Stomach (tissue), 9 donors: ENCODE measurements around the gene TPO. TPM values are rescaled to one million over a fixed set of nuclear protein-coding genes. Genes with fewer than 3 reads are reported as not detected.

Experiments
- DNase-seq, 2 donors: peaks; one replicate each; pipeline versions ENCODE4 v3.0.0 to v3.0.0-alpha.2; 2013 to 2019
- H3K27ac ChIP-seq, 5 donors: fragments of 200-600 bp in 4 of 5; sonication (generic) in 4 of 5; one replicate each; pipeline ENCODE4 v1.5.1; 2013 to 2019; ENCODE audit warnings: mild to moderate bottlenecking in 1 of 5, moderate library complexity in 1 of 5
- H3K27me3 ChIP-seq, 3 donors: fragments of 200-600 bp; sonication (generic); one replicate each; pipeline ENCODE4 v1.5.1; 2017 to 2019; ENCODE audit warnings: mixed run types in 1 of 3
- H3K36me3 ChIP-seq, 4 donors: fragments of 200-600 bp; sonication (generic); 1 replicate in 3 of 4; 2 replicates in 1 of 4; pipeline ENCODE4 v1.5.1; 2016 to 2019
- H3K4me1 ChIP-seq, 4 donors: fragments of 200-600 bp; sonication (generic); one replicate each; pipeline ENCODE4 v1.5.1; 2016 to 2019
- H3K4me3 ChIP-seq, 4 donors: fragments of 200-600 bp; sonication (generic) in 3 of 4; one replicate each; pipeline ENCODE4 v1.5.1; 2016 to 2019; ENCODE audit warnings: mild to moderate bottlenecking in 1 of 4
- H3K9me3 ChIP-seq, 4 donors: fragments of 200-600 bp; sonication (generic); one replicate each; pipeline ENCODE4 v1.5.1; 2016 to 2019
- EP300 ChIP-seq: sonication (generic); formaldehyde crosslinking; IDR thresholded peaks from one replicate; pipeline ENCODE4 v1.6.1; 2017; ENCODE audit warnings: antibody characterized with exemption
- POLR2A ChIP-seq, 4 donors: fragments of 450-650 bp; IDR thresholded peaks; one replicate each; pipeline ENCODE4 v1.6.1; 2016; ENCODE audit warnings: antibody characterized with exemption in 4 of 4, control low read depth in 2 of 4, mild to moderate bottlenecking in 1 of 4, moderate library complexity in 1 of 4
- POLR2AphosphoS5 ChIP-seq, 3 donors: sonication (generic); formaldehyde crosslinking; IDR thresholded peaks; one replicate each; pipeline ENCODE4 v1.6.1; 2016; ENCODE audit warnings: antibody characterized with exemption in 3 of 3
- WGBS, 5 donors: extraction: QIAGEN DNeasy Blood & Tissue Kit in 3 of 5; methylation state at CpG; one replicate each; pipeline versions ENCODE4 v1.1.5 to v1.1.7; 2013 to 2018; 5-methylcytosine and 5-hydroxymethylcytosine counted together
- intact Hi-C: fragments of 100-400 bp; cut with DNase I; formaldehyde crosslinking; loops from one replicate; pipeline ENCODE4 v1.15.1; 2023; ENCODE audit warnings: low total_unique reads
- polyA plus RNA-seq, 3 donors: library from polyadenylated mRNA; stranded (reverse); fragments of 200-250 nt; gene quantifications; one replicate each; pipeline ENCODE4 v1.2.3, GENCODE V29; 2013
- total RNA-seq, 5 donors: library from RNA; depleted of rRNA; stranded (reverse); fragments of >200 nt; gene quantifications; one replicate each; pipeline versions ENCODE4 v1.1.0 to v1.2.3, GENCODE V29; 2014 to 2016
- TF ChIP-seq, protein P1 (sequence below), 7 experiments: fragments of 450-650 bp in 4 of 7; fragments of 200-600 bp in 3 of 7; sonication (generic) in 3 of 7; IDR thresholded peaks; one replicate each; pipeline ENCODE4 v1.5.1; 2016 to 2019; ENCODE audit warnings: antibody characterized with exemption in 7 of 7, control low read depth in 2 of 7, mild to moderate bottlenecking in 1 of 7
- donor health status: healthy with polysubstance abuse.
- donor health status: Bipolar disorder and iron deficiency.
- donor health status: healthy.

The TPO gene
- total and polyA plus RNA-seq, 8 donors, result 0.37 to 92.4 (median 4.3) TPM

DNA sequence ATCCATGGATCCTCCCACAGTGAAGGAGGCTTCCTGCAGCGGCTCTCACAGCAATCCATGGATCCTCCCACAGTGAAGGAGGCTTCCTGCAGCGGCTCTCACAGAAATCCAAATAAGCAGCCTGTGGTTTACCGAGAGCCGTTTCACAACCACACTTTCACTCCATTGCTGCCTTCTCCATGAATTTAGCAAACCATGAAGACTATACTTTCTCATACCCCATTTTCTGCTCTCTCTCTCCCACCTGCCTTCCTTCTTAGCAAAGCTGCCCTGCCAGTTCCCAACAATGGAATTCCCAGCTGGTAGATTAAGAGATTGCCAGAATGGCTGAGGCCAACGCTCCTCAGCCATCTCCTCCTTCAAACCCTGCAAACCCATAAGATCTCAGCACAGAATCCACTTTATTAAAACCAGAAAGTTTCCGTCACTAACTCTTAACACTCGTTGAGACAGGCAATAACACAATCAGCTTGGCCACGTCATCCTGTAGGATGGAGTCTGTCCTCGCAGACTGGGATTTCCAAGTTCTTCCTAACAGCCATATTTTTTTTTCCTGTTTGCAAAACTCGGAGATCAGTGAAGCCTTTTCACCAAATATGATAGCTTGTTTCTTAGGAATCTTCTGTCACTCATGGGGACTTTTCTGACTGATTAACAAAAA lies 168.8 kb downstream of the TPO start:
- TF ChIP-seq POLR2A (IDR thresholded peaks at IDR 0.05) (no peak), POLR2AphosphoS5 (IDR thresholded peaks at IDR 0.05) (no peak), EP300 (no peak)
- TF ChIP-seq, protein P1, sequence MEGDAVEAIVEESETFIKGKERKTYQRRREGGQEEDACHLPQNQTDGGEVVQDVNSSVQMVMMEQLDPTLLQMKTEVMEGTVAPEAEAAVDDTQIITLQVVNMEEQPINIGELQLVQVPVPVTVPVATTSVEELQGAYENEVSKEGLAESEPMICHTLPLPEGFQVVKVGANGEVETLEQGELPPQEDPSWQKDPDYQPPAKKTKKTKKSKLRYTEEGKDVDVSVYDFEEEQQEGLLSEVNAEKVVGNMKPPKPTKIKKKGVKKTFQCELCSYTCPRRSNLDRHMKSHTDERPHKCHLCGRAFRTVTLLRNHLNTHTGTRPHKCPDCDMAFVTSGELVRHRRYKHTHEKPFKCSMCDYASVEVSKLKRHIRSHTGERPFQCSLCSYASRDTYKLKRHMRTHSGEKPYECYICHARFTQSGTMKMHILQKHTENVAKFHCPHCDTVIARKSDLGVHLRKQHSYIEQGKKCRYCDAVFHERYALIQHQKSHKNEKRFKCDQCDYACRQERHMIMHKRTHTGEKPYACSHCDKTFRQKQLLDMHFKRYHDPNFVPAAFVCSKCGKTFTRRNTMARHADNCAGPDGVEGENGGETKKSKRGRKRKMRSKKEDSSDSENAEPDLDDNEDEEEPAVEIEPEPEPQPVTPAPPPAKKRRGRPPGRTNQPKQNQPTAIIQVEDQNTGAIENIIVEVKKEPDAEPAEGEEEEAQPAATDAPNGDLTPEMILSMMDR (IDR thresholded peaks at IDR 0.05), result no peak
- intact Hi-C loops, result no loop called here
- Histone ChIP-seq H3K36me3 (no peaks in the 10 kb centered on the region), H3K4me3 (no peak overlapping the region), H3K27ac (no peak overlapping the region), H3K4me1 (no peaks in the 10 kb centered on the region), H3K27me3 (peaks cover 0 to 39% (median 0%) of the 10 kb centered on the region in 3 donors), H3K9me3 (no peaks in the 10 kb centered on the region)
- 78 to 81% (median 79%) methylated on average over 10 of the region's 10 CpGs for WGBS, 5 donors
- DNase-seq, result no peak

GRCh38 chr2:1582891-1583341 lies 169.7 kb downstream of the TPO start:
- no peak for DNase-seq
- 82 to 89% (median 85%) methylated on average over 20 to 22 of the region's 22 CpGs for WGBS, 5 donors
- no peak overlapping the region for H3K4me3 ChIP-seq

GRCh38 chr2:1584051-1584531 lies 170.8 kb downstream of the TPO start:
- WGBS, 5 donors, result 87 to 94% (median 88%) methylated on average over 11 to 21 of the region's 21 CpGs
- no peak for DNase-seq

More at GRCh38 chr2:1582891-1583341, 169.7 kb downstream of the TPO start:
- Histone ChIP-seq H3K9me3 (no peaks in the 10 kb centered on the region), H3K4me1 (no peaks in the 10 kb centered on the region), H3K36me3 (no peaks in the 10 kb centered on the region), H3K27ac (no peak overlapping the region), H3K27me3 (peaks cover 0 to 48% (median under 1%) of the 10 kb centered on the region in 3 donors)
- TF ChIP-seq, protein P1 (IDR thresholded peaks at IDR 0.05), result no peak
- TF ChIP-seq POLR2AphosphoS5 (IDR thresholded peaks at IDR 0.05) (no peak), POLR2A (IDR thresholded peaks at IDR 0.05) (no peak), EP300 (no peak)
- intact Hi-C loops, result no loop called here

GRCh38 chr2:1584691-1585485 lies 171.6 kb downstream of the TPO start:
- TF ChIP-seq POLR2A (IDR thresholded peaks at IDR 0.05), result no peak
- no peak for TF ChIP-seq EP300
- TF ChIP-seq POLR2AphosphoS5 (IDR thresholded peaks at IDR 0.05), result no peak
- TF ChIP-seq, protein P1 (IDR thresholded peaks at IDR 0.05), result no peak
- H3K4me3 ChIP-seq, result no peak overlapping the region
- H3K36me3 ChIP-seq, result no peaks in the 10 kb centered on the region
- DNase-seq, result no peak
- intact Hi-C loops, result no loop called here
- WGBS, 5 donors, result 85 to 90% (median 88%) methylated on average over 18 of the region's 18 CpGs
- peaks cover 0 to 67% (median 2%) of the 10 kb centered on the region in 3 donors for H3K27me3 ChIP-seq
- no peaks in the 10 kb centered on the region for H3K9me3 ChIP-seq
- no peak overlapping the region for H3K27ac ChIP-seq
- no peaks in the 10 kb centered on the region for H3K4me1 ChIP-seq

More at GRCh38 chr2:1584051-1584531, 170.8 kb downstream of the TPO start:
- intact Hi-C loops, result no loop called here
- peaks cover 0 to 59% (median 2%) of the 10 kb centered on the region in 3 donors for H3K27me3 ChIP-seq
- H3K36me3 ChIP-seq, result no peaks in the 10 kb centered on the region
- TF ChIP-seq, protein P1 (IDR thresholded peaks at IDR 0.05), result no peak
- no peak for TF ChIP-seq EP300
- TF ChIP-seq POLR2AphosphoS5 (IDR thresholded peaks at IDR 0.05), result no peak
- no peak for TF ChIP-seq POLR2A (IDR thresholded peaks at IDR 0.05)
- H3K4me1 ChIP-seq, result no peaks in the 10 kb centered on the region
- no peaks in the 10 kb centered on the region for H3K9me3 ChIP-seq
- no peak overlapping the region for H3K27ac ChIP-seq
- H3K4me3 ChIP-seq, result no peak overlapping the region
